HG03521 (cell line): ENCODE data around the gene PCDHGA10.
"Not testable (repeated sequence)": the region's sequence is repeated elsewhere in the genome, so short reads cannot be mapped to it uniquely, and the experiment has no call there.

Source experiments
- ATAC-seq: cut with Tn5 transposase; IDR thresholded peaks from one replicate; pipeline ENCODE4 v1.9.1; 2021; ENCODE audit warnings: mild to moderate bottlenecking, moderate library complexity; ENCODE audit not compliant: unreplicated experiment

PCDHGA10 gene

GRCh38 chr5:141420855-141421488 is 8.2 kb downstream of the PCDHGA10 start, which contains the start of gene PCDHGA11:
TSS of gene PCDHGA11 (plus strand) at chr5:141421051. CDS start at chr5:141421228, 177 bp downstream.
- ATAC-seq = no peak

GRCh38 chr5:141421489-141421855 is 8.7 kb downstream of the PCDHGA10 start:
- no peak for ATAC-seq

GRCh38 chr5:141422742-141423291 is 10.0 kb downstream of the PCDHGA10 start:
- no peak for ATAC-seq

DNA sequence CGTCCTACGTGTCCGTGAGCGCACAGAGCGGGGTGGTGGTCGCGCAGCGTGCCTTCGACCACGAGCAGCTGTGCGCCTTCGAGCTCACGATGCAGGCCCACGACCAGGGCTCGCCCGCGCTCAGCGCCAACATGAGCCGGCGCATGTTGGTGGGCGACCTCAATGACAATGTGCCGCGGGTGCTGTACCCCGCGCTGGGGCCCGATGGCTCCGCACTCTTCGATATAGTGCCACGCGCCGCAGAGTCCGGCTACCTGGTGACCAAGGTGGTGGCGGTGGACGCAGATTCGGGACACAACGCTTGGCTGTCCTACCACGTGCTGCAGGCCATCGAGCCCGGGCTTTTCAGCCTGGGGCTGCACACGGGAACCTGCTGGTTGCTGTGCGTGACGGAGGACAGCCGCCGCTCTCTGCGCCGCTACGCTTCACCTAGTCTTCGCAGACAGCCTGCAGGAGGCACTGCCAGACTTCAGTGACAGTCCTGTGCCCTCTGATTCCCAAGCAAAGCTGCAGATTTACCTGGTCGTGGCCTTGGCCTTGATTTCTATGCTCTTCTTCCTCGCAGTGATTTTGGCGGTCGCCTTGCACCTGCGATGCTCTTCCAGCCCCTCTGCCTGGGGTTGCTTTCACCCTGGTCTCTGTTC is 15.1 kb downstream of the PCDHGA10 start:
- no peak for ATAC-seq

DNA sequence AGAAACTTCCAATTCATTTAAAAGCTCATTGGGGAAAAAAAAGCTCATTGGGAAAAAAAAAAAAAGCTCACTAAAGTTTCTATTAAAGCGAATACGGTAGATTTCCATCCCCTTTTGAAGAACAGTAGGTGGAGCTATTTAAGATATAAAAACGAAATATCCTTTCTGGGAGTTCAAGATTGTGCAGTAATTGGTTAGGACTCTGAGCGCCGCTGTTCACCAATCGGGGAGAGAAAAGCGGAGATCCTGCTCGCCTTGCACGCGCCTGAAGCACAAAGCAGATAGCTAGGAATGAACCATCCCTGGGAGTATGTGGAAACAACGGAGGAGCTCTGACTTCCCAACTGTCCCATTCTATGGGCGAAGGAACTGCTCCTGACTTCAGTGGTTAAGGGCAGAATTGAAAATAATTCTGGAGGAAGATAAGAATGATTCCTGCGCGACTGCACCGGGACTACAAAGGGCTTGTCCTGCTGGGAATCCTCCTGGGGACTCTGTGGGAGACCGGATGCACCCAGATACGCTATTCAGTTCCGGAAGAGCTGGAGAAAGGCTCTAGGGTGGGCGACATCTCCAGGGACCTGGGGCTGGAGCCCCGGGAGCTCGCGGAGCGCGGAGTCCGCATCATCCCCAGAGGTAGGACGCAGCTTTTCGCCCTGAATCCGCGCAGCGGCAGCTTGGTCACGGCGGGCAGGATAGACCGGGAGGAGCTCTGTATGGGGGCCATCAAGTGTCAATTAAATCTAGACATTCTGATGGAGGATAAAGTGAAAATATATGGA is 17.7 kb downstream of the PCDHGA10 start, which contains the start of gene PCDHGA12:
TSS of gene PCDHGA12 (plus strand) at position 176 of the 782 bp plus-strand sequence. CDS start at position 429, 253 bp downstream.
- ATAC-seq = peak; percentile 84

DNA sequence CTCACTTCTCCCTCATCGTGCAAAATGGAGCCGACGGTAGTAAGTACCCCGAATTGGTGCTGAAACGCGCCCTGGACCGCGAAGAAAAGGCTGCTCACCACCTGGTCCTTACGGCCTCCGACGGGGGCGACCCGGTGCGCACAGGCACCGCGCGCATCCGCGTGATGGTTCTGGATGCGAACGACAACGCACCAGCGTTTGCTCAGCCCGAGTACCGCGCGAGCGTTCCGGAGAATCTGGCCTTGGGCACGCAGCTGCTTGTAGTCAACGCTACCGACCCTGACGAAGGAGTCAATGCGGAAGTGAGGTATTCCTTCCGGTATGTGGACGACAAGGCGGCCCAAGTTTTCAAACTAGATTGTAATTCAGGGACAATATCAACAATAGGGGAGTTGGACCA is 18.5 kb downstream of the PCDHGA10 start:
- ATAC-seq = no peak

- not testable (repeated sequence) for ATAC-seq
These were observed 19.5 kb downstream of the PCDHGA10 start for GRCh38 chr5:141432308-141432707.

- not testable (repeated sequence) for ATAC-seq
These were observed 19.9 kb downstream of the PCDHGA10 start for GRCh38 chr5:141432726-141433125.

GRCh38 chr5:141434006-141434405 is 21.2 kb downstream of the PCDHGA10 start:
- no peak for ATAC-seq

DNA sequence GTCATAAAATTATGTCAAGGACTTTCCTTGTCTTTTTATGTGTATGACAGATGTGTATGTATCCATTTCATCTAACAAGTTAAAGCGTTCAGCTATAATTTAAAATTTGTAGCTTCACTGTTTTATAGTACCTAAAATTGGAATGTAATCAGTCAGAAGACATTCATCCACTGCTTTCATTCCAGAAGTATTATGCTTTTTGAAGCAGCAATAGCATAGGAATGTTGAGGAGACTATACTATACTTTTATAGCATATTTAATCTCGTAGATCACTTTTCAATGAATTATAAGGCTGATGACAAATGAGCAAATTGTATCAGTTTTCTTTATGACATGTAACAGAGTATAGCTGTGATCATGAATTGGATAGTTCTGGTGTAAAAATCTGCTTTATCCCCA is 24.4 kb downstream of the PCDHGA10 start:
- no peak for ATAC-seq

DNA sequence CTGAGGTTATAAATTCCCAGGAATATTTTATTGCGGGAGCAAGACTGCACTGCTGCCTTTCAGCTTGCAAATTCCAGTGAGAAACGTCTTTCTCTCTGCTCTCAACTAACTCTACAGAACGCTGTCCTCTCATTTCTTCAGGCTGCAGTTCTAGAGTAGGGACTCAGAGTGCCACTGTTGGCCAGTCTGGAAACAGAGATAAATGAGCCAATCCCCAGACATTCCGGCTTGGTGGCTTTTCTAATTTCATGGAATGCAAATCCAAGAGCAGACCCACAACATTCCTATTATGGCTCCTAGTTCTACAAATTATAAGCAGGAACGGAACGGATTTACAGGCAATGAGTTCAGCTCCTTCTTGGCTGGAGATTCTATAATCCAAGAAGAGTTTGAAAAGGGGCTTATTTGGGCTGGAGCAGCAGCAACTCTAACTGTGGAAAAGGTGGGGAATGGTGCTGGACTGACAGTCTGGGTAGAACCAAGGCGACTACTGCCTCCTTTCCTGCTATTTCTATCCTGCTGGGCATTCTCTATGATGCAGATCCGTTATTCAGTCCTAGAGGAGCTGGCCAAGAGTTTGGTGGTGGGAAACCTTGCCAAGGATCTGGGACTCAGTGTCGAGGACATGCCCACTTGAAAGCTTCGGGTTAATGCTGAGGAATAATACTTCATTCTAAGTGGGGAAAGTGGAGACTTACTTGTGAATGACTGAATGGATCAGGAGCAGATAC is 26.8 kb downstream of the PCDHGA10 start:
- ATAC-seq = no peak

DNA sequence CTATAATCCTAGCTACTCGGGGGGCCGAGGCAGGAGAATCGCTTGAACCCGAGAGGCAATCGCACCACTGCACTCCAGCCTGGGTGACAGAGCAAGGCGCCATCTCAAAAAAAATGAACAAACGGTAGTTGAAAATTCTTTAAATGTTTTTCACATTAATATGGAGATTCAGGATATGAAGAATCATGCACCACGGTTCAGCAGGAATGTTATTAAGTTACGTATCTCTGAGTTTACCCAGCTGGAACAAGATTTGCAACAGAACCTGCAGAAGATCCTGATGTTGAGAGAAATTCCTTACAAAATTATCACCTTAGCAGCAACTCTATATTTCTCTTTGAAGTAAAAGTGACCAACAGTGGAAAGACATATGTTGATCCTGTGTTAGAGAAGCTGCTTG is 27.6 kb downstream of the PCDHGA10 start:
- ATAC-seq = no peak

- no peak for ATAC-seq
These were observed 28.9 kb downstream of the PCDHGA10 start for GRCh38 chr5:141441571-141442170.

GRCh38 chr5:141465351-141465750 is 52.6 kb downstream of the PCDHGA10 start:
- no peak for ATAC-seq
